ENCODE results near the gene AKR1C2.
"Not testable (repeated sequence)": the region's sequence is repeated elsewhere in the genome, so short reads cannot be mapped to it uniquely, and the experiment has no call there.

AKR1C2 gene

DNA sequence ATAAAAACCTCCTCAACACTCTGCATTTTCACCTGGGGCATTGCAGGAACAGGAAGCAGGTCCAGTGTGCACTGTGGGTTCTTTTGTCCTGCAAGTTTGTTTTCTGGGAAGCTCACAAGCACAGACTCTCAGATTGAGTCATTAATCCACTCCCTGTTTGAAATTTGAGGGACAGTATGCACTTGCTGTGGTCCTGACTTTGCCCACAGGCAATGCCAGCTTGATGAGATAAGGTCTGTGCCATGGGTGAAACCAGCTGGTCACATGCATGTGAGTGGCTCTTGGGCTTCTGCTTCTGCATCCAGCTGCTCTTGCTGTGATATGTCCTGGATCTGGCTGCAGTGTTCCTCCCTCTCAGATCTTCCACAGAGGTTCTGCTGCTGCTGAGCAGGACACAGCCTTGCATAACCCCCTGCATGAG is 21.8 kb upstream of the AKR1C2 start:
- in situ Hi-C loops (cut with MboI; ENCODE audit: low sequenced_read_pairs): not testable (repeated sequence)

GRCh38 chr10:5023177-5023805 is 19.6 kb upstream of the AKR1C2 start:
- in situ Hi-C loops (cut with MboI; ENCODE audit: low sequenced_read_pairs): no loop called here

DNA sequence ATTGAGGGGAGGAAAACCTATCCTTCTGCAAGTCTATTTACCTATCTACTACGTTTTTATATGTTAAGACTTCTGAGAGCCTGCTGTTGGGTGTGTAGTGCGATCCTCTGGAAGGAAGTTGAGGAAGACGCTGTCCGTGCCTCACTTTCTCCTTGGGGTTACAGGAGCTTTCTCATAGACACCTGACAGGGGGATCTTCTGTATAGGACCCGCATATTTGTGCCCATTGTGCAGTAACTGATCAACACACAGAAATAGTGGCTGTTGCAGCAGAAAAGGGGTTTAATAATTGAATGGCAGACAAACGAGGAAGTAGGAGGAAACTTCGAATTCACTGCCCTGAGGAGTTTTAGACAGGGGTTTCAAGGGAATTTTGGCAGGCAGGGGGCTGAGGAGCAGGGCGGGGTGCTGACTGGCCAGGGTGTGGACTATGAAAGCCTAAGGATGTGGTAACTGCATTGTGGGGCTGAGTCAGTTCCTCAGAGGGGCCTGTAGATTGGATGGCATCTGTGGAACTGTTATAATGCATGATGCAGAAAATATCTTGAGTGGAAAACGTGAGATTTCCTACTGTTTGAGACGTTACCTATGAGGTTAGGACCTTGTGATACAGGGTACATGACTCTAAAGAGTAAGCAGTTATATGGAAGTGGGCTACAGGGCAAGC is 18.1 kb upstream of the AKR1C2 start:
- in situ Hi-C loops (cut with MboI; ENCODE audit: low sequenced_read_pairs): not testable (repeated sequence)

GRCh38 chr10:5019770-5020612 is 16.3 kb upstream of the AKR1C2 start:
- in situ Hi-C loops (cut with MboI; ENCODE audit: low sequenced_read_pairs): not testable (repeated sequence)

GRCh38 chr10:5018671-5019277 is 15.1 kb upstream of the AKR1C2 start:
- in situ Hi-C loops (cut with MboI; ENCODE audit: low sequenced_read_pairs): not testable (repeated sequence)

DNA sequence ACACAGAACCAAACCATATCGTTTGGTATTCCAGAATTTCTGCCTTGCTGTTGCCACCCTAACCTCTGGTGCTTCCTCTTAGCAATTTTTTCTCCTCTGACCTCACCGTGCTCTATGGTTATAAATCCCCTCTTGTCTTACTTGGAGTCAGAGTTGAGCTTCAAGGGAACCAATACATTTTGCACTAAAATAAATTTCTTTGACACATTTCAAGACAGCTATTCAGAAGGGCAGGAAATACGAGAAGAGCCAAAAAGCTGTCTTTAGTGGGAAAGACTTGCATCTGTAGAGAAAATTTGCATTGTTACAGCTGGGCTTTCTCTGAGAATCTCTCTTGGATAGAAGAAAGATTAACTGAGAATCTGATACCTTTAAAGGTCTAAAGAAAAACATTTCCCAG is 14.5 kb upstream of the AKR1C2 start:
- in situ Hi-C loops (cut with MboI; ENCODE audit: low sequenced_read_pairs): no loop called here

DNA sequence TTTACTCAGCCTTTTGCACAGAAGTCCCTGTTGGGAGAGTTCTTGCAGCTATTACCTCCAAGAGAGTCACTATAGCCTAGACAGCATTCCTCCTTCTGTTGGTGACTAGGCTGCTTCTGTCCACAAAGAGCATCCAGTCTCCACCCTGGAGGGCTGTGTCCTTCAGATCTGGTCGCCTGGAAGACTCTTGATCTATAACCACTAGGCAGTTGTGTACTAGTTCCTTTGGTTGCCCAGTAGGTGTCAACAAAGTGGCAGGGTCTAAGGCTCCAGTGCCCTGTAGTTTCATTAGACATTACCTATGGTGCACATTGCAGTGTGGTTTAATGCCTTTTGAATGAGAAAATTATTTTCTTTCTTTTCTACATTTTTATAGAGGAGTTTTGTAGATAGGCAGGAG is 11.3 kb upstream of the AKR1C2 start:
- in situ Hi-C loops (cut with MboI; ENCODE audit: low sequenced_read_pairs): no loop called here

GRCh38 chr10:5014200-5014910 is 10.7 kb upstream of the AKR1C2 start:
- in situ Hi-C loops (cut with MboI; ENCODE audit: low sequenced_read_pairs): not testable (repeated sequence)

- in situ Hi-C loops (cut with MboI; ENCODE audit: low sequenced_read_pairs): no loop called here
These were observed 9.7 kb upstream of the AKR1C2 start for GRCh38 chr10:5013385-5013784.

GRCh38 chr10:5012595-5012994 is 8.9 kb upstream of the AKR1C2 start:
- in situ Hi-C loops (cut with MboI; ENCODE audit: low sequenced_read_pairs): no loop called here

DNA sequence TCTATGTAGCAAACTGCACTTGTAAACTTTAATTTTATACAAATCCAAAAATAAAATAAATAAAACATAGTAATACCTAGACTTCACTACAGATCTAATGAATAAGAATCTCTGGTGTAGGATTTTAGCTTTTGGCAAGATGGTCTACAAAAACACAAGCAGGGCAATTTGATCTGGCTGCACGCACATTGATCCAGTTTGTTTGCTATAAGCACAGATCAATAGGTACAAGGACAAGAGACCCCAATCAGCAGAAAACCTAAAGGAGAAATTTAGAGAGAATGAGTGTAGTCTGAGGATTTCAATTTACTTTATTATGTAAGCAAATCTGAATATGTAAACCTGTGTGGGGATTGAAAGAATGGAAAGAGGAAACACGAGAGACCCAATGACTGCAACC is 7.7 kb upstream of the AKR1C2 start:
- in situ Hi-C loops (cut with MboI; ENCODE audit: low sequenced_read_pairs): not testable (repeated sequence)

DNA sequence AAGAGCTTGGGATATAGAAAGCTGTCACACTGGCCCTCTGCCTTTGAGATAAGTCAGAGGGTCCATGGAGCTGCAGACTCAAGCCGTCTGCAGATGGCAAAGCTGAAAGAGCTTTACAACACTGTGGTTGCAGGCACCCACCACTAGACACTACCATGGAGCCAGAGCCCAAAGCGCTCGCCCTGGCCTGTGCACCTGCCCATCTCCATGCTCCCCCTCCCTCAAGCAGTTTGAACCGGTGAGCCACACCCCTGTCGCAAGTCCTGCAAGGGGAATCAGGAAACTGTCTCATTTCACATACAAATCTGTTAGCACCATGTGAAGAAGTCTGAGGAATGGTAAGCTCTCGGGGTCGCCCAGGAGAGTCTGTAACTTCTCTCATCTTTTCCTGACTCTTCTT is 6.4 kb upstream of the AKR1C2 start:
- in situ Hi-C loops (cut with MboI; ENCODE audit: low sequenced_read_pairs): not testable (repeated sequence)

DNA sequence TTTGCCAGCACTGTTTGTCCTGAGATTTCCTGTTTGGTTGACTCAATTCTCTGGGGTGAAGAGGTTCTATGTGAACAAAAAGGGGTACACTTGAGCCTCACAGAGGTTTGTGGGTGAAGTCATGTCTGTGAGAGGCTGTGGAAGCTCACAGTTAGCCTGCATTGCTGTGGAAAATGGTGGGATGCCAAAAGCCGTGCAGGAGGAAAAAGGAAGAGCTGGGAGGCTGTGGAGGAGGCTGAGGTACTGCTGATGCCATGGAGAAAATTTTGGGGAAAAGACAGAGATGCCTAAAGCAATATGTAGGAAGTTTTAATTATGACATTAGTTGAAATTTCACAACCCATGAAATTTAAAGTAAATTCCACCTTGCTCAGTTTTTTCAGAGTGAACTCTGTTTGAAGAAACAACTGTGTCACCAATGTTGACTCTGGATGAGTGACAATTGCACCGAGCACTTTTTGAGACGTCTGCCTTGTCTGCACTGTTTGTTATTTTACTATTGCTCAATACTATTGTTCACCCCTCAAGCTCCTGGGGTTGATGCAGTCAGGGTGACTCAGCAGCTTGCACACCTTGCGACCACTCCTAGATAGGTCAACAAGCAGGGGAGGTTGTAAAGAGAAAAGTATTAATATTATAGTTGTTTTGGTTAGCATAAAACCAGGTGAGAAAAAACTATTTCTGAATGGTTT is 5.3 kb upstream of the AKR1C2 start:
- in situ Hi-C loops (cut with MboI; ENCODE audit: low sequenced_read_pairs): not testable (repeated sequence)

DNA sequence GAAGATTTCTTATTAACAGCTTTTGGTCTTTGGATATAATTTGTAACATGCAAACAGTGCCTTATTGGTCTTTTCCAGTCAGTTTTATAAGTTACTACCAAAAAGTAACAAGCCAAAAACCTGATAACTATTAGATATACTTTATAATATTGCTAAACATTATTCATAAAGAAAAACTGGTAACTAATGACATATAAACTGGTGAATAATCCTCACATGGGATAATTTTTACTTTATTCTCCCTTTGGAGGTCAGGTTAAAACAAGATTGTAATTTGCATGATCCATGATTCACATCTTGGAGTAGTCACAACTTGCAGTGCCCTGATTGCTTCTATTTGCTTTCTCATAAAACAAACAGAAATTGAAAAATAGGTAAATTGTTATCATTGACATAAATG is 844 bp upstream of the AKR1C2 start:
- in situ Hi-C loops (cut with MboI; ENCODE audit: low sequenced_read_pairs): not testable (repeated sequence)

DNA sequence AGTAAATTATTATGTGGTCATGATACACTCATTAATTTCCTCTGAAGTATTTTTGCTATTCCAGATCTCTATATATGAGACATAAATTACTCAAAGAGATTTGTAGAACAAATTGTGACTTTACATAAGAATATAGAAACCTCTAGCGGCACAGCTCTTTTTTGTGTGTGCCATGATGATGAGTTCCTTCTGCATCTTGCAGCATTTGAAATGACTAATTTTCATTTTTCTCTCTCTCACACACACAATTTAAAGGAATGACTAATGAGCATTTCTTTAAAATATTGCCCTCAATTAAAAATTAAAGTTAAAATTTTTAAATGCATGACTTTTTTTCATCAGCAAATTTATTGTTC is 351 bp upstream of the AKR1C2 start:
- in situ Hi-C loops (cut with MboI; ENCODE audit: low sequenced_read_pairs): not testable (repeated sequence)

- in situ Hi-C loops (cut with MboI; ENCODE audit: low sequenced_read_pairs): no loop called here
These were observed 1.5 kb downstream of the AKR1C2 start for GRCh38 chr10:5002013-5002727.

- in situ Hi-C loops (cut with MboI; ENCODE audit: low sequenced_read_pairs): no loop called here
These were observed 5.0 kb downstream of the AKR1C2 start for GRCh38 chr10:4998671-4999070.

DNA sequence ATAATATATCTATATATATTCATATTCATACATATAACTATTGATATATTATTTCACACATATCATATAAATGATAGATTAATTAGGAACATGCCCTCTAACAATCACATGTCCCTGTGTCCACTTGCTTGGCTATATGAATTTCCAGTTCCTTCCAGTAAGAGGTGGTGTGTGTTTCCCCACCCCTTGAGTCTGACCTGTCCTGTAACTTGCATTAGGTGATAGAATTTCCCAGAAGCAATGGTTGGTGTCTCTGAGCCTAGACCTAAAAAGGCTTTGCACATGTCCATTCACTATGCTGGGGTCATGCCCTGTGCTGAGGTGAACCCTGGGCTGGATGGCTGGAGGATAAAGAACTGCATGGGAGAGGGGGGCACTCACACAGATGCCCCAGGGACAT is 9.4 kb downstream of the AKR1C2 start:
- in situ Hi-C loops (cut with MboI; ENCODE audit: low sequenced_read_pairs): not testable (repeated sequence)

DNA sequence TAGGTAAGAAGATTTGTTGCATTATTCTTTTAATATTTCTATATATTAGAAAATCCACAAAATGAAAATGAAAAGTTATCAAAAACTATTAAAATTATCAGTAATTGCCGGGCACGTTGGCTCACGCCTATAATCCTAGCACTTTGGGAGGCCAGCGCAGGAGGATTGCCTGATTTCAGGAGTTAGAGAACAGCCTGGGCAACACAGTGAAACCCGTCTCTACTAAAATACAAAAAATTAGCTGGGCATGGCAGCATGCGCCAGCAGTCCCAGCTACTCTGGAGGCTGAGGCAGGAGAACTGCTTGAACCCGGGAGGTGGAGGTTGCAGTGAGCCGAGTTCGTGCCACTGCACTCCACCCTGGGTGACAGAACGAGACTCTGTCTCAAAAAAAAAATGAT is 11.1 kb downstream of the AKR1C2 start:
- in situ Hi-C loops (cut with MboI; ENCODE audit: low sequenced_read_pairs): not testable (repeated sequence)

DNA sequence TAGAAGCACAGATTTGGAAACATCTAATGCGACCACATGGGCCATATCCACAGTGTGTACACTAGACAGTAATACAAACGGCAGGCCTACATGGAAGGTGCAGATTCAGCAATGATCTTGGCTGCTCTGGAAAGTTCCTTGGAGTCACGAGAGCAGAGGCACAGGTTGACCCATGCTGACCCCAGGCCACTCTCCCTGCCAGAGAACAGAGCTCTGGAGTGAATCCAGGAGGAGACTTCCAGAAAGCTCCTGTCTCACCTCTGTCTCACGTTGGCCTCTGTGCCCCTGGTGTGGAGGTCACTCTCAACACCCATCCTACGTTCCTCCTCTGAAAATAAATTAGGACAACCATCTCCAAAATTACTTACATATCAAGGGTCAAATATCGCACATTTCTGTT is 12.2 kb downstream of the AKR1C2 start:
- in situ Hi-C loops (cut with MboI; ENCODE audit: low sequenced_read_pairs): not testable (repeated sequence)
